Activated CD4-positive, alpha-beta memory T cell treated with anti-CD3 and anti-CD28 coated beads for 36 hours (primary cell): ENCODE measurements around the gene TOMM20. TPM values are rescaled to one million over a fixed set of nuclear protein-coding genes. Genes with fewer than 3 reads are reported as not detected.
"Not testable (repeated sequence)": the region's sequence is repeated elsewhere in the genome, so short reads cannot be mapped to it uniquely, and the experiment has no call there.

Experiments
- CTCF ChIA-PET: fragments of 350-600 bp; sonication (Branson Sonifier 250); formaldehyde crosslinking; loops from one replicate; lab custom pipeline; 2021; ENCODE audit warnings: antibody characterized with exemption, inconsistent platforms; lab: Charles Lee
- POLR2A ChIA-PET: fragments of 350-600 bp; sonication (Branson Sonifier 250); formaldehyde crosslinking; loops from one replicate; lab custom pipeline; 2021; ENCODE audit warnings: antibody characterized with exemption; lab: Charles Lee
- DNase-seq: peaks from one replicate; pipeline ENCODE4 v3.0.0-alpha.2; 2020
- H3K27ac Mint-ChIP-seq: one replicate; pipeline ENCODE4 v1.8.0; 2021; ENCODE audit warnings: mixed read lengths
- H3K27me3 Mint-ChIP-seq: one replicate; pipeline ENCODE4 v1.8.0; 2021; ENCODE audit warnings: mixed read lengths
- H3K36me3 Mint-ChIP-seq: one replicate; pipeline ENCODE4 v1.8.0; 2021; ENCODE audit warnings: mixed read lengths
- H3K4me1 Mint-ChIP-seq: one replicate; pipeline ENCODE4 v1.8.0; 2021; ENCODE audit warnings: low read depth, mixed read lengths
- H3K4me3 Mint-ChIP-seq: one replicate; pipeline ENCODE4 v1.8.0; 2021; ENCODE audit warnings: mild to moderate bottlenecking, mixed read lengths
- H3K9me3 Mint-ChIP-seq: one replicate; pipeline ENCODE4 v1.8.0; 2021; ENCODE audit warnings: mixed read lengths
- intact Hi-C: fragments of 100-400 bp; cut with micrococcal nuclease; formaldehyde crosslinking; loops from one replicate; pipeline ENCODE4 v1.15.1; 2023
- total RNA-seq, 2 experiments: library from RNA; stranded (reverse); gene quantifications; one replicate each; pipeline ENCODE4 v1.2.3, GENCODE V29; 2021

Gene TOMM20
- total RNA-seq, result 100 to 1,000 TPM; 127 to 142 TPM

DNA sequence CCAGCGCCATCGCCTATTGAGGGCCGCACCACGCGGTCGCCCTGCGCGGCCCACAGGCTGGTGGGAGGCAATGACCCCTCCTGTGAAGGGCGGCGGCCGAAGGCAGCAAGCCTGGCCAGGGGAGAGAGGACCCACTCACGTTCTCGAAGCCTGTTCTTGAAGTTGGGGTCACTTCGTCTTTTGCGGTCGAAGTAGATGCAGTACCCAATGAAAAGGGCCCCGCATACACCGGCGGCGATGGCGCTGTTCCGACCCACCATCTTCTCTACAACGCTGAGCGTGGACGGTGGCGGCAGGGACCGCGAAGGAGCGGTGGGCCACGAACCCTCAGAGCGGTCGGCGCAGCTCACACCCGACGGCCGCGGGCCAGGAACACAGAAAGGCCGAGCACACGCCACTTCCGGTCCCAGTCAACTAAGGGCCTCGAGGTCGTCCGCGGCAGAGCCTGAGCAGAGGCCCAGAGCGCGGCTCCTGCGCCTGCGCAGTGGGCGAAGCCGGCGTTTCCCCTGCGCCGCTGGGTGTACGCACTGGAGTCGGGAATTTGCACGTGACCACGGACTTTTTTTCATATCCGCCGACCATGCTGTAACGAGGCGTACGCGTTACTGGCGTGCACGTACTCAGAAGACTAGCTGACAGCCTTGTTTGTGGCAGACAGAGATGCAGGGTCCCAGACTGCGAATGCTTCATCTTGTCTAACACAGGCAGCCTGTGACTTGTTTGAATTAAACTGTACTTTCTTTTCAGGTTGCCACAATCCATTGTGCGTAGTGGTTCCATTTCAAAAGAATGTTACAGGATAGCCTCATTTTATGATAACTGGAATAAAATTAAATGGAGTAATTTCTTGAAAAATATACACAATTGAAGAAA lies at the start of gene TOMM20:
TOMM20 (minus strand) TSS at position 382 of the 873 bp plus-strand sequence; CDS start at position 260, 122 bp downstream.
- Mint-ChIP-seq H3K36me3 (peaks cover 25% of the 10 kb centered on the region), H3K4me1 (peaks cover 41% of the 10 kb centered on the region), H3K27me3 (no peaks in the 10 kb centered on the region), H3K27ac (peak within 1 kb of the TSS; percentile 94), H3K9me3 (no peaks in the 10 kb centered on the region), H3K4me3 (peak within 1 kb of the TSS; percentile 86)
- intact Hi-C loops, result loop anchor here (1.0 to 5.0 kb wide), 4 partner anchors 19 to 374 kb away; partner anchors contain the start of genes ARID4B, B3GALNT2 and GGPS1
- CTCF ChIA-PET, result interaction anchor here (0.7 to 2.0 kb wide), 4 partner anchors 36 to 289 kb away, joined by 3 to 5 read pairs (median 3); no protein-coding TSS in a partner anchor
- peak; percentile 98 for DNase-seq
- POLR2A ChIA-PET, result interaction anchor here (0.6 to 2.2 kb wide), 5 partner anchors 10 to 203 kb away, joined by 4 to 16 read pairs (median 5); partner anchors contain the start of gene RBM34

DNA sequence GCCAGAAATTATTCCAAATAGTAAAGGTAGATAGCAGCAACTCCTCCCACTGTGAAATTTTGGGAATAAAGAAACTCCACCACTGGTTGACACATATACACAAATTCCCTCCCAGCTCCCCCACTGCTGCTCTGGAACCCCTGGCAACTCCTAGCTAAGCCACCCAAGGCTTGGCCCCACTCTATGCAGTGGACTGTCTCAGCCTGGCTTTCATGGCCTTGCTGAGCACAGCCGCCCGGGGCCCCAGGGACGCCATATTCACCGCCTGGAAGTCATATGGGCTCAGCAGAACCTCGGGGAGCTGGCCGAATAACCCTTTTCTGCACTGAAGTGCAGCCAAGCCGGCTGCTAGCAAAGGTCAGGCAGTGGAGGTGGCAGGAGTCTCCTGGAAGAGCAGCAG lies 47.8 kb upstream of the TOMM20 start:
- DNase-seq, result no peak
- CTCF ChIA-PET, result interaction anchor here (1.4 kb wide), 1 partner anchor 240 kb away, joined by 4 read pairs; no protein-coding TSS in a partner anchor
- Mint-ChIP-seq H3K36me3 (peaks cover 40% of the 10 kb centered on the region), H3K4me1 (peaks cover 2% of the 10 kb centered on the region), H3K27me3 (no peaks in the 10 kb centered on the region), H3K27ac (no peak overlapping the region), H3K4me3 (no peak overlapping the region), H3K9me3 (no peaks in the 10 kb centered on the region)
- intact Hi-C loops, result no loop called here
- POLR2A ChIA-PET, result no interaction called here

DNA sequence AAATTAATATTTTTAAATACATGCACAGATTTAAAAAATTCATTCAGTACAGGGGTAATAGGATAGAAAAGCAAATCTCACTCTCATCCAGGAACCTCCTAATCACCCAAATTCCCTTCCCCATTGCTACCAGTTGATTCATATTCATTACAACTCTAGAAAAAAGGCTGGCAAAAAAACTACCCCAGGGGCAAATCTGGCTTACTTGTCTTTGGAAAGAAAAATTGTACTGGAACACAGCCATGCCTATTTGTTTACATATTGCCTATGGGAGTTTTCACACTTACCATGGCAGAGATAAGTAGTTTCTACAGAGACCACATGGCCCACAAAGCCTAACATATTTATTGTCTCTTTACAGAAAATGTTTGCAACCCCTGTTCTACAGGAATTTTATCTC lies 41.3 kb upstream of the TOMM20 start:
- H3K4me3 Mint-ChIP-seq, result no peak overlapping the region
- CTCF ChIA-PET, result no interaction called here
- H3K9me3 Mint-ChIP-seq, result peaks cover under 1% of the 10 kb centered on the region
- POLR2A ChIA-PET, result no interaction called here
- intact Hi-C loops, result no loop called here
- no peaks in the 10 kb centered on the region for H3K27me3 Mint-ChIP-seq
- no peaks in the 10 kb centered on the region for H3K4me1 Mint-ChIP-seq
- DNase-seq, result no peak
- H3K36me3 Mint-ChIP-seq, result peaks cover 21% of the 10 kb centered on the region
- no peak overlapping the region for H3K27ac Mint-ChIP-seq

DNA sequence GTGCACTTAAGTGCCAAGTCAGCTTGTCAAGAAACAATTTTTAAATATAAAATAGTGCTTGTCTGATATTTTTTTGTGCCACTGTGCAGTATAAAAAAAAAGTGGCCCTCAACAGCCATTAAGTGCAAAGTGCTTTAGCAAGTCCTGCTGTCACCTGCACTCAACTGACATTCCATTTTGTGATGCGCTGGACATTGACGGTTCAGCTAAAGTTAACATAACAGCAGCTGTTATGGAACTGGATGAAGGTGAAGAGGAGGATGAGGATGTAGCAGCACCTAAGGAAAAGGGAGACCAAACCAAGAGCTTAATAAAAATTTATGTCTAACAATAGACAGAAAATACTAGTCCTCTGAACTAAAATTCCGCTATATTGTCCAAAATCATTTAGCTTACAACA lies 39.7 kb upstream of the TOMM20 start:
- intact Hi-C loops, result no loop called here
- CTCF ChIA-PET, result interaction anchor here (0.6 to 1.4 kb wide), 2 partner anchors 40 to 247 kb away, joined by 3 read pairs; partner anchors contain the start of gene TOMM20
- POLR2A ChIA-PET, result no interaction called here
- H3K36me3 Mint-ChIP-seq, result peaks cover 21% of the 10 kb centered on the region
- peaks cover 5% of the 10 kb centered on the region for H3K9me3 Mint-ChIP-seq
- no peak for DNase-seq
- no peak overlapping the region for H3K4me3 Mint-ChIP-seq
- H3K27ac Mint-ChIP-seq, result no peak overlapping the region
- no peaks in the 10 kb centered on the region for H3K4me1 Mint-ChIP-seq
- no peaks in the 10 kb centered on the region for H3K27me3 Mint-ChIP-seq

DNA sequence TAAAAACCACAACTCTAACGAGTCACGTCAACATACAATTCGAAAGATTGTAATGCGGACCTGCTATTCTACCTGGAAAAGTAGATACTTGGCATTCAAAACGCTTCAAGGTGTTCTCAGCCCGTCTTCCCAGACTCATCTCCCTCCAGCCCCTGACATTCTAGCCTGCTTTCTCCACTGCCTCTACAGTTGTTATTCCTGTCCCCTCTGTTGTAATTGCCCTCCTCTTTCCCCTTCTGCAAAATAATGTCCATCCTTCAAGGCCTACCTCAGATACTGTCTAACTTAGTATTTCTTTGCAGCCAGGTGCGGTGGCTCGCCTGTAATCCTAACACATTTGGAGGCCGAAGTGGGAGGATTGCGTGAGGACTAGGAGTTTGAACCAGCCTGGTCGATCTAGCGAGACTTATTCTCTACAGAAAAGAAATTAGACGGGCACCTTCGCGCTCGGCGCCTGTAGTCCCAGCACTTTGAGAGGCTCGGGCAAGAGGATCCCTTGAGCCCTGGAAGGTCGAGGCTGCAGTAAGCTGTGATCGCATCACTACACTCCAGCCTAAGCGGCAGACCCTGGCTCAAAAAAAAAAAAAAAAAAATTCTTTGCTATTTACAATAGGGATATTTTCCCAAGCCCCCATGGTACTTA lies 33.2 kb upstream of the TOMM20 start:
- H3K4me1 Mint-ChIP-seq, result peaks cover 15% of the 10 kb centered on the region
- POLR2A ChIA-PET, result interaction anchor here (0.6 to 2.0 kb wide), 7 partner anchors 15 to 342 kb away, joined by 3 to 16 read pairs (median 5); partner anchors contain the start of gene TOMM20
- intact Hi-C loops, result loop anchor here (1.0 to 2.0 kb wide), 6 partner anchors 35 to 253 kb away; partner anchors contain the start of genes ARID4B, GGPS1 and TBCE

DNA sequence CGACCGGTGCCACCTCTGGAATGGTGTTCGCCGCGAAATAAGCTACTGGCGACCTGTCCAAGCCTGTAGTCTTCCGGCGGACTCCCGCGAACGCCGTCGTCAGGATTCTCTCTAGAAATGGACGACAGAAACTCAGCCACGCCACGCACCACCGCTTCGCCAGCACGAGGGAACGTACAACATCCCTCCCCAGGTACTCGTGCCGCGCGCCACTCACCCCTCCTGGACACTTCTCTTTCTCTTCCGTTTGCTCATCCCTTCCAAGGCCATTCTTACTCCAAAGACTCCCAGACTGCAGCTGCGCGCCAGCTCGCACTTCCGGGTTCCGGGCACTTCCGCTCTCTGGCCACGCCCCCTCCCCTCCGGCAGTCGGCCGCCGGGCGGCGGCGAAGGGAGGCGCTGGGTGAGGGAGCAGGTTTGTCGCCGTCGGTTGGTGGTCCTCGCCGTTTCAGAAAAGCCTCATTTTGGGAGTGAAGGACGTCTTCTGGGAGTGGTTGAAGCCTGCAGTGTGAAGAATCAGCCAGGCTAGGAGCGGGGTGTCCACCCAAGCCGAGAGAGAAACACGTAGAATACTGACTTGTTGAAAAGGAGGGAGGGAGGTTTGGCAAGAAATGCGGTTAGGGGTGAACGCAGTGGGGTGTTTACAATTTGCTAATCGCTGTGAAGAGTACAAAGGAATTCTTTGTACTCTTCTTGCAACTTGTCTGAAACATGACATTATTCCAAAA lies 32.5 kb upstream of the TOMM20 start, which contains the start of gene RBM34:
RBM34 (minus strand) TSS at position 294 of the 728 bp plus-strand sequence; CDS start at position 270, 24 bp downstream.
- peak within 1 kb of the TSS; percentile 98 for H3K27ac Mint-ChIP-seq
- POLR2A ChIA-PET, result interaction anchor here (0.6 to 2.0 kb wide), 10 partner anchors 15 to 343 kb away, joined by 3 to 16 read pairs (median 4); partner anchors contain the start of genes ARID4B, GGPS1 and TOMM20

More for the DNA sequence above, 33.2 kb upstream of the TOMM20 start:
- CTCF ChIA-PET, result interaction anchor here (0.8 to 1.6 kb wide), 3 partner anchors 64 to 255 kb away, joined by 3 to 9 read pairs (median 3); no protein-coding TSS in a partner anchor
- no peak for DNase-seq
- Mint-ChIP-seq H3K9me3 (peaks cover 5% of the 10 kb centered on the region), H3K4me3 (peak overlapping the region; percentile 95), H3K36me3 (peaks cover 22% of the 10 kb centered on the region), H3K27me3 (no peaks in the 10 kb centered on the region), H3K27ac (peak overlapping the region; percentile 98)

DNA sequence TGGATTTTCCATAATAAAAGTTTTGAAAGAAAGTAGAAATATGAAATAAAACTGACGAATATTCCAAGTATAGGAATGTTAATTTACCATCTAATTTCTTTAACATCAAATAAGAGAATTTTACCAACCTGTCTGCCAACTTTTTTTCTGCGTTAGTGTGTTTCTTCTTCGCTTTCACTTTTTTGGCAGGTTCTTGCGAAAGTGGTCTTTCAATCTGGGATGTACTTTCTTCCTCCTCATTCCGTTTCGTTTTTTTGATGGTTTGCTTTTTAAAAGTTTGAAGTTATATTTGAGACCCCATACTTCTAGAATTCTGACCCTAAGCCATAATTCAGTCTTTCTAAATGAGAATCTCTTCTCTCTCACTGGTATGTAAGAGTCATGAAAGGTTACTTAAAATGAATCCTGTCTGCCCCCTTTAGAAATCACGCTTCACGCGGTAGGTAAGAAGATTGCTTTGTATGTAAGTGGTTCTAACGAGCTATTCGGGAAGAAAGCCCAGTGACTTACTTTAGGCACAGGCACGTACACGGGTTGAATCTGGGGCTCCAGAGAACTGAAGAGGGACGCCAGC lies 31.8 kb upstream of the TOMM20 start:
- H3K4me3 Mint-ChIP-seq, result peak overlapping the region; percentile 95
- intact Hi-C loops, result loop anchor here (2.0 kb wide), 2 partner anchors 46 to 254 kb away; no protein-coding TSS in a partner anchor
- H3K36me3 Mint-ChIP-seq, result peaks cover 22% of the 10 kb centered on the region
- peaks cover 15% of the 10 kb centered on the region for H3K4me1 Mint-ChIP-seq
- ChIA-PET POLR2A (interaction anchor here (0.7 to 2.0 kb wide), 9 partner anchors 15 to 168 kb away, joined by 3 to 16 read pairs (median 4); partner anchors contain the start of genes ARID4B, GGPS1 and TOMM20), CTCF (interaction anchor here (0.6 to 1.6 kb wide), 9 partner anchors 21 to 256 kb away, joined by 3 to 9 read pairs (median 3); no protein-coding TSS in a partner anchor)
- H3K27ac Mint-ChIP-seq, result peak overlapping the region; percentile 98
- H3K27me3 Mint-ChIP-seq, result no peaks in the 10 kb centered on the region
- no peak for DNase-seq
- H3K9me3 Mint-ChIP-seq, result peaks cover 5% of the 10 kb centered on the region

More for the DNA sequence above, 32.5 kb upstream of the TOMM20 start, which contains the start of gene RBM34:
- intact Hi-C loops, result loop anchor here (1.0 to 2.0 kb wide), 6 partner anchors 34 to 254 kb away; partner anchors contain the start of genes ARID4B, GGPS1 and TBCE
- H3K4me1 Mint-ChIP-seq, result peaks cover 15% of the 10 kb centered on the region
- H3K4me3 Mint-ChIP-seq, result peak within 1 kb of the TSS; percentile 95
- DNase-seq, result peak; percentile 96
- H3K9me3 Mint-ChIP-seq, result peaks cover 5% of the 10 kb centered on the region
- no peaks in the 10 kb centered on the region for H3K27me3 Mint-ChIP-seq
- CTCF ChIA-PET, result interaction anchor here (0.6 to 1.6 kb wide), 9 partner anchors 22 to 255 kb away, joined by 3 to 9 read pairs (median 3); no protein-coding TSS in a partner anchor
- peaks cover 22% of the 10 kb centered on the region for H3K36me3 Mint-ChIP-seq

DNA sequence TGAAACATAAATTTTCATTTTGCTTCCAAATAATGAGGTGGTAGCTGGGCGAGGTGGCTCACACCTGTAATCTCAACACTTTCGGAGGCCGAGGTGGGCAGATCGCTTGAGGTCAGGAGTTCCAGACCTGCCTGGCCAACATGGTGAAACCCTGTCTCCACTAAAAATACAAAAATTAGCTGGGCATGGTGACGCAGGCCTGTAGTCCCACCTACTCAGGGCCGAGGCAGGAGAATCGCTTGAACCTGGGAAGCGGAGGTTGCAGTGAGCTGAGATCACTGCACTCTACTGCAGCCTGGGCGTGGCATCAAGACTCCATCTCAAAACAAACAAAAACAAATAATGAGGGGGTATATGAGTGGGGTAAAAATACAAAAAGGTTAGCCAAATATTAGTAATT lies 31.3 kb upstream of the TOMM20 start:
- POLR2A ChIA-PET, result interaction anchor here (1.6 to 2.0 kb wide), 2 partner anchors 20 to 32 kb away, joined by 5 to 16 read pairs; partner anchors contain the start of gene TOMM20
- H3K9me3 Mint-ChIP-seq, H3K27me3 Mint-ChIP-seq, DNase-seq: not testable (repeated sequence)
- peaks cover 16% of the 10 kb centered on the region for H3K4me1 Mint-ChIP-seq
- H3K4me3 Mint-ChIP-seq, result peak overlapping the region; percentile 95
- peak overlapping the region; percentile 98 for H3K27ac Mint-ChIP-seq
- intact Hi-C loops, result loop anchor here (2.0 kb wide), 2 partner anchors 47 to 255 kb away; no protein-coding TSS in a partner anchor
- peaks cover 23% of the 10 kb centered on the region for H3K36me3 Mint-ChIP-seq
- CTCF ChIA-PET, result interaction anchor here (0.8 to 1.6 kb wide), 2 partner anchors 257 to 259 kb away, joined by 3 to 9 read pairs; no protein-coding TSS in a partner anchor

DNA sequence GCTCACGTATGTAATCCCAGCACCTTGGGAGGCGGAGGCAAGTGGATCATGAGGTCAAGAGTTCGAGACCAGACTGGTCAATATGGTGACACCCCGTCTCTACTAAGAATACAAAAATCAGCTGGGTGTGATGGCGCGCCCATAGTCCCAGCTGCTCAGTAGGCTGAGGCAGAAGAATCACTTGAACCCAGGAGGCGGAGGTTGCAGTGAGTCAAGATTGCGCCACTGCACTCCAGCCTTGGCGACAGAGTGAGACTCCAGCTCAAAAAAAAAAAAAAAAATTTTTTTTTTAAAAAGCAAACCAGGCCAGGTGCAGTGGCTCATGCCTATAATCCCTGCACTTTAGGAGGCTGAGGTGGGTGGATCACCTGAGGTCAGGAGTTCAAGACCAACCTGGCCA lies 30.6 kb upstream of the TOMM20 start:
- H3K27me3 Mint-ChIP-seq, DNase-seq, H3K9me3 Mint-ChIP-seq, H3K27ac Mint-ChIP-seq, intact Hi-C loops: not testable (repeated sequence)
- H3K4me1 Mint-ChIP-seq, result peaks cover 21% of the 10 kb centered on the region
- CTCF ChIA-PET, result interaction anchor here (0.8 kb wide), 1 partner anchor 259 kb away, joined by 3 read pairs; no protein-coding TSS in a partner anchor
- POLR2A ChIA-PET, result interaction anchor here (0.6 to 0.7 kb wide), 3 partner anchors 11 to 575 kb away, joined by 3 to 5 read pairs (median 3); no protein-coding TSS in a partner anchor
- peaks cover 26% of the 10 kb centered on the region for H3K36me3 Mint-ChIP-seq
- peak overlapping the region; percentile 95 for H3K4me3 Mint-ChIP-seq

DNA sequence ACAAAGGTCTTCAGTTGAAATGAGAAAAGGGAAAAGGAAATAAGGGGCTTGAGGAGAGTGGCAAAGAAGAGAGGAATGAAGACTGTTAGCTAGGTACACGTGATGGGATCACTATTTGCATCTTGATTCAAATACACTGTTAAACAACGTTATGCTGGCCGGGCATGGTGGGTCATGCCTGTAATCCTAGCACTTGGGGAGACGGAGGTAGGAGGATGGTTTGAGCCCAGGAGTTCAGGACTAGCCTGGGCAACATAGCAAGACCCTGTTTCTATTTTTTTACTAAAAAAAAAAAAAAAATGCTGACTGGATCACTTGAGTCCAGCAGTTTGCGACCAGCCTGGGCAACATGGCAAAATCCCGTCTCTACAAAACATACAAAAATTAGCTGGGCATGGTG lies 30.0 kb upstream of the TOMM20 start:
- Mint-ChIP-seq H3K4me1 (peaks cover 21% of the 10 kb centered on the region), H3K27me3 (no peaks in the 10 kb centered on the region), H3K27ac (no peak overlapping the region), H3K9me3 (no peaks in the 10 kb centered on the region), H3K36me3 (peaks cover 29% of the 10 kb centered on the region), H3K4me3 (no peak overlapping the region)
- POLR2A ChIA-PET, result interaction anchor here (0.6 to 0.7 kb wide), 2 partner anchors 30 to 576 kb away, joined by 3 to 5 read pairs; no protein-coding TSS in a partner anchor
- intact Hi-C loops, result no loop called here
- CTCF ChIA-PET, result no interaction called here
- DNase-seq, result no peak
